CD4-positive, alpha-beta T cell treated with Interleukin-2 at 100 ng/mL for 4 hours (primary cell): ENCODE measurements around the gene KRT12.

Experiments
- DNase-seq: peaks from one replicate; pipeline ENCODE4 v3.0.0-alpha.2; 2020; ENCODE audit warnings: low spot score

KRT12 gene

DNA sequence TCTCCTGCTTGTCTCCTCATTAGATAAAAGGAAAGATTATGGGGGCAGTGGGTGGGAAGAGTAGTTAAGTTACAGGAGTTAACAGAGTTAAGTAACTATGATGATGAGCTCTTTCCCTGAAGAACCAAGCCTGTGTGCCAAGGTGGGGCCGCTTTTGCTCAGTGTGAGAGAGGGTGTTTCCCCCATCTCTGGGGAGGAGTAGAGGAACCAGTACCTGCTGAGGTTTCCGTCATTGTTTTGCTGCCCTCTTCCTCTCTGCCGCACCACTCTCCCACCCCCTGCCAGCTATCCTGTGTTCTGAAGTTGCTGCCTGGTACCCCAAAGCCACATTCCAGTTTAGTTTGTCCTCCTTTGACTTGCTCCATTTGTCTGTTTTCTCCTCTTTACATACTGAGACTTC is 23.8 kb downstream of the KRT12 start:
- DNase-seq: no peak

DNA sequence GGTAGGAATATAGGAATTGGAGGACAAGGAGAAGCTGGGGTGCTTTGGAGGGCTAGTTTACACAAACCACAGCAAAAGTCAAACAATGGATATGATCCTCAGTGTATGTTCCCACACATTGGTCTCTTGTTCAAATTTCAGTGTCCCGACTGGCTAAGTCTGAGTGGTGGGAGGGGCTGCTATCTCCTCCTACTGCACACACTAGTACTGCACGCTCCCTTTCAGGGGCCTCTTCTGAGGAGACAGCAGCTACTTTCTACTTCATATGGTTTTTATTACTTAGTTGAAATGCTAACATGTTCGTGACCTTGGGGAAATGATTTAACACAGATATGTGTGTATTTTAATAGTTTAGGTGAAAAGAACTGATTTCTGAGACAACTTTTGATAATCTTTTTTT is 25.8 kb downstream of the KRT12 start:
- no peak for DNase-seq

DNA sequence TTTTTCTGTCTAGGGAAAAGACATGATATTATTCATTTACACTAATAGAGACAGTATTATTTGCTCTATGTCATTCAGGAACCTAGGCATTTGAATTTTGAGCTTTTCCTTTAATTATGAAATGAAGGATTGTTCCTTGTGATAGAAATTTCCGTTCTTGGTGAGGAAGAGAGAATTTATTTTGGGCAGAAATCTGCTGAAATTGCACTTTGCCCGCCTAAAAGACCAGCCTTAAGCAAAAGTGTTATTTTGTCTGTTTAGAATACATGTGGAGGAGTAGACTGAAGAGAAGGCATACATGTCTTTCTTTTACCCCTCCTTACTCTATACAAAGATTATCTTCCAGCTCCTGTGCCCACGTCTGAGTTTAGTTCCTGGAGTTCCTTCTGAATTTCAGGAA is 27.8 kb downstream of the KRT12 start:
- DNase-seq: no peak

DNA sequence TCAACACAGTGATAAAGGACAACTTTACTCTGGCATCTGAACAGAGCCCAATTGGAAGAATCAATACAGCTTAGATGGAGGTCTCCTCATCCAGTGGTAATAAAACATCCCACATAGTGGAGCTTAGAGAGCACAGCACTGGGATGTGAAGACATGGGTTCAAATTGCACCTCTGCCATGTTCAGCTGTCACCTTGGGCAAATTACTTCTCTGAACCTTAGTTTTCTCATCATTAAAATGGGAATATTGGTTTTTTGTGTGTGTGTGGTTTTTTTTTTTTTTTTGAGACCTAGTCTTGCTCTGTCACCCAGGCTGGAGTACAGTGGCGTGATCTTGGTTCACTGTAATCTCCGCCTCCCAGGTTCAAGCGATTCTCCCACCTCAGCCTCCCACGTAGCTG is 31.0 kb downstream of the KRT12 start:
- DNase-seq: no peak

DNA sequence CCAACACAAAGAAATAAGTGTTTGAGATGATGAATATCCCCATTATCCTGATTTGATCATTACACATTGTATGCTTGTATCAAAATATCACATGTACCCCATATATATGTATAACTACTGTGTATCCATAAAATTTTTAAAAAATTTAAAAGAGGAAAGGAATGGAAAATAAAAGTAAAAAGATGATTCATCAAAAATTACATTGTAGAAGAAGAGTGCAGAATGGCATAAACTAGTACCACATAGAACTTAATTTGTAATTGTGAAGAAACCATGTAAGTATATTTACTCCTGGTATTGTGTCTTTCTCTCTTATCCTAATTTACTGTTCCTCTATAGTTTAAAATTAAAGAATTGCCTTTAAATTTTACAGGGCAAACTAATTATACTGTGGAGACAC is 33.1 kb downstream of the KRT12 start:
- DNase-seq: no peak

DNA sequence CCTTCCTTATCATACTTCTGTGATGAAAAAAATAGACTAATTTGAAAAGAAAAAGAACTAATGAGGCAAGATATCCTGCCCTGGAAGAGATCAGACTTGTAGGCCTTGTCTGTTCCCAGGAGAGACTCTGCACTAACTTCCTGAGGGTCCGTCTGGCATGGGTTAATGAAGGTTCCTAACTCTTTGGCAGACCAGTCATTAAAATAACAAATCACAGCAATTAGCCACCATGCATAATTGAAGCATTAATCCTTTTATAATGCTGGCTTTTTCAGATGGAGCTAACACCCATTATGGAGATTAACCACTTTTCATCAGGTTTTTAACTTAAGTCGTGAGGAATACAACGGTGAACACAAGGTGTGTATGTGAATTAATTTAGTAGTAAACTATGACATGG is 34.2 kb downstream of the KRT12 start:
- DNase-seq: no peak

DNA sequence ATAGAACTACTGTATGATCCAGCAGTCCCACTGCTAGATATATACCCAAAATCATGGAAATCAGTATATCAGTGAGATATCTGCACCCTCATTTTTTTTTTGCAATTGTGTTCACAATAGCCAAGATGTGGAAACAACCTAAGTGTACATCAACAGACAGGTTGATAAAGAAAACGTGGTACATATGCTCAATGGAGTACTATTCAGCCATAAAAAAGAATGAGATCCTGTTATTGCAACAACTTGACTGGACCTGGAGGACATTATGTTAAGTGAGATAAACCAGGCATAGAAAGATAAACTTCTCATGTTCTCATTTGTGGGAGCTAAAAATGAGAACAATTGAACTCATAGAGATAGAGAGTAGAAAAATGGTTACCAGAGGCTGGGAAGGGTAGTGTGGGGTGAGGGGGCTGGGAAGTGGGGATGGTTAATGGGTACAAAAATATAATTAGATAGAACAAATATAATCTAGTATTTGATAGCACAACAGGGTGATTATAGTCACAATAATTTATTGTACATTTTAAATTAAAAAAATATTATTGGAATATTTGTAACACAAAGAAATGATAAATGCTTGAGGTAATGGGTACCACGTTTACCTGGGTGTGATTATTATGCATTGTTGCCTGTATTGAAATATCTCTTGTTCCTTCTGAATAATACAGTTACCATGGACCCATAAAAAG is 36.8 kb downstream of the KRT12 start:
- DNase-seq: no peak

DNA sequence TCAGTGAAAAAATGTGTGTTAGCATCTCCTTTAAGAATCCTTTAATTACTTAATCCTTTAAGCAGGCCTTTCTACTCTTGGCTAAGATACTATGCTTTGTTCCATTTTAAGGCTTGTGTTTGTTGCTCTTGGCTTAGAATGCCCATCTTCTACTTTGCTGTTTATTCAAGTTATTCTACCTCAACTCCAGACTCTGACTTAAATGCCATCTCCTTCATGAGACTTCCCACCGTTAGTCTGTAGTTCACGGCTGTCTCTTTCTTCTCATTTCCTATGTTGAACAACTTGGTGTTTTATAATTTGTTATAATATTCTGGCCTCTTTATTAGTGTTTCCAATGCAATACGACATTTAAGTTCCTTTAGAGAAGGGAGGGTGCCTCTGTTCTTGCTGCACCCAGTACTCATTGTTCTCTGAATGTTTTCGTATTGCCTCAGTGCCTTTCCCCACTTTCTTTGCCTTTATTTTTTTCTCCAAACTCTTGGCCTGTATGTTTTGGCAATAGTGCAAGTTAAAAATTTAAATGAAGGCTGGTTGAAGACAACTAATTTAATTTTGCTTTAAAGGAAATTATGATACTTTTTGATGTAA is 38.5 kb downstream of the KRT12 start:
- no peak for DNase-seq

DNA sequence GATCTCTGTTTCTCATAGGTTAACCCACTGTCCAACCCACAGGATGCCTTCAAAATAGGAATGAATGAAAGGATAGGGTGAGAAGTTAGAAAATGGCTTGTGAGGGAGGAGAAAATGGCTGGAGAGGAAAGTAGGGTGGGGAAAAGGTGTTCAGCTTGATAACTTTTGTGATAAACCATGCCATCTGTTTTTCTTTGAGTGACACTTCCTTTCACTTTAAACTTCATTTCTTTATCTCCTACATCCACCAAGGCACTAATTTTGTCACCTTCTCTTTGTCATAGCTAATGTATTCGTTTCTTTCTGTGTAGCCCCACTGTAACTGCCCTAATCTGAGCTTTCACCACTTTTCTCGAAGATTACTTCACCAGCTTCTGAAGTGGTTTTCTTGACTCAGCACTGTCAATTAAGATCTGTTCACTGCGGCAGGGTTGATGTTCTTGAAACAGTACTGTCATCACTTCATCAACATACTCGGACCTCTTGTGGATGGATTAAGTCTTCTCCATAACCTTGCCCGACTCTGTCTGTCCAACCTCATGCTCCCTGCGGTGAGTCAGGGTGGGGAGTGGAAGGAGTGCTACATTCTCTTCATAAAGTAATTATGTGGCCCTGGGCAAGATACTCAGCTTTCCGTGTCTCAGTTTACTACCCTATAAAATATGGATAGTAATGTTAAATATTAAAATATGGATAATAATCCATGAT is 39.1 kb downstream of the KRT12 start:
- DNase-seq: no peak

DNA sequence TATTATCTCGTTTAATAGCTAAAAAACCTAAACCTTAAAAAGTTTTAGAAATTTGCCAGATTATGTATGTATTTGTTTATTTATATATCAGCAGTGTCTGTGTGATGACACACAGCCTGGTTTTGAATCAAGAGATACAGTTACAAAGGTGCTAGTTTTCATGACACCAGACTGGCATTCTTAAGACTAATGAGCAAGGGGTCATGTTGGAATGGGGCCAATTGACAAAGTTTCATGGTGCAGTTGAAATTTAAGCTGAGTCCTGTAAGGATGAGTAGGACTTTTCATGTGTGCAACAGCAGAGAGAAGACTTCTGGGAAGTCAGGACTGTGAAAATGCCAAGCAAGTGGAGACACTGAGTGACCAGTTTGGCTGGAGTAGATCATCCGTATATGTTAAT is 41.4 kb downstream of the KRT12 start:
- no peak for DNase-seq

DNA sequence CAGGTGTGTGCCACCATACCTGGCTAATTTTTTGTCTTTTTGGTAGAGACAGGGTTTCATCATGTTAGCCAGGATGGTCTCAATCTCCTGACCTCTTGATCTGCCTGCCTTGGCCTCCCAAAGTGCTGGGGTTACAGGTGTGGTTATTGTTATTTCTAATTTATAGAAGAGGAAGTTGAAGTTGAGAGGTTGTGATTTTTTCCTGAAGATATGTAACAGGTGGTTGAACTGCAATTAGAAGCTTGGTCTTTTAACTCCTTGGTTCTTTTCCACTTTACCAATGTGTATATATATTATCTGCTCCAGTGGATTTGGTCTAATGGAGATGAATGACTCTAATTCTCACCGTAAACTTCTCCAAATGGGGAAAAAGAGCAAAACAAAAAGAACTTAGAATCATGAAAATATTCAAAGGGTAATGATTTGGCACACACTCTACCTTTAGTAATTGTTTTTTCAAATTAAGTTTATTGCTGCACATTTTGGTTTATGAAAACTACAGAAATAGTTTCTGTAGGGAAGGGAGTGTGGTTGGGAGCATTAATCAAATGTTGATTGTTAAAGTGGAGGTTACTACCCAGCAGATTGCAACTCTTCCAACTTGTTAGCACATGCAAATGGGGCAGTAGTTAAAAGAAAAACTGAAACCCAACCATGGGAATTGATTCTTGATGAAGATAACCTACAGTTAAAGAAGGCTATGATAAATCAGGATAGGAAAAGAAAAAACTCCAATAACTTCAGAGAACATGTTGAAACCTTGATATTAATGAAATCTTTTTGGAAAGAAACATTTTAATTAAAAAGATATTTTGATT is 42.8 kb downstream of the KRT12 start:
- no peak for DNase-seq

DNA sequence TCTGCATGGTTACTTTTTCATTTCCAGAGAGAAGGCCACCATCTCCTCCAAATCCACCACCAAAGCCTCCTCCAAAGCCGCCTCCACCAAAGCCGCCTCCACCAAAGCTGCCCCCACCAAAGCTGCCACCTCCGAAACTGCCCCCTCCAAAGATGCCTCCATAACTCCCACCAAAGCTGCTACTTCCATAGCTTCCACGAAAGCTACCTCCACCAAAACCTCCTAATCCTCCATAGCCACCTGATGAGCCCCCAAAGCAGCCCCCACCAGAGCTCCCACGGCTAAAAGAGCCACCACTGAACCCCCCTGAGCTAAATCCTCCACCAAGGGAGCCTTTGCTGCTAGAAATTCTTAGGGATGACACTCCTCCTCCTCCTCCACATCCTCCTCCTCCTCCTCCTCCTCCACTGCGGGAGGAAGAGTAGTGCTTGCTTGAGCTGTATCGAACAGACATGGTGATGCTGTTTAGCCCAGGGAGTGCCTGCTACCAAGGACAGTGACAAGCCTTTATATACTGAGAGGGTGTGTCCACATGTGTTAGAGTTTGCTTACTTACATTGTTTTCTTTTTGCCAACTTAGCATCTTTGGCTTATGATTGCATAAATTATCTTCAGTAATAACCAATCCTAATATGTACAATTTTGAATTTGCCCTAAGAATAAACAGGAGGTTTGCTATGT is 44.8 kb downstream of the KRT12 start, which contains the start of gene KRT10:
KRT10 (minus strand) TSS at position 483 of the 681 bp plus-strand sequence; CDS start at position 454, 29 bp downstream.
- DNase-seq: no peak

DNA sequence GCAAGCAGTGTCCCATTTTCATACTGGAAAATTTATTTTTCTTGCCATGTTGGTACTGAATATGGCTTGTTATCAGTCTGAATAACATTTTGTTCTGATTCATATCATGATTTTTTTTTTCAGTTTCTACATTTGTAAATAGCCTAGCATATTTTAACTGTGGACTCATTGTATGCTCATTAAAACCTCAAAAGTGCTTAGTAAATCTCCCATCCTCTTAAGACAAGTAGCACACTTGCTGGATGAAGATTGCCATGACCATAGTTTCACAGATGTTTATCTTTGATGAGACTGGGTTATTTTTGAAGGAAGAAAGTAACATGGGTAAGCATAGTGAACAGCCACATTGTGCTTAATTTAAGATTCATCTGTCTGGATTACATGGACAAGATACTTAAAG is 45.5 kb downstream of the KRT12 start:
- DNase-seq: no peak

DNA sequence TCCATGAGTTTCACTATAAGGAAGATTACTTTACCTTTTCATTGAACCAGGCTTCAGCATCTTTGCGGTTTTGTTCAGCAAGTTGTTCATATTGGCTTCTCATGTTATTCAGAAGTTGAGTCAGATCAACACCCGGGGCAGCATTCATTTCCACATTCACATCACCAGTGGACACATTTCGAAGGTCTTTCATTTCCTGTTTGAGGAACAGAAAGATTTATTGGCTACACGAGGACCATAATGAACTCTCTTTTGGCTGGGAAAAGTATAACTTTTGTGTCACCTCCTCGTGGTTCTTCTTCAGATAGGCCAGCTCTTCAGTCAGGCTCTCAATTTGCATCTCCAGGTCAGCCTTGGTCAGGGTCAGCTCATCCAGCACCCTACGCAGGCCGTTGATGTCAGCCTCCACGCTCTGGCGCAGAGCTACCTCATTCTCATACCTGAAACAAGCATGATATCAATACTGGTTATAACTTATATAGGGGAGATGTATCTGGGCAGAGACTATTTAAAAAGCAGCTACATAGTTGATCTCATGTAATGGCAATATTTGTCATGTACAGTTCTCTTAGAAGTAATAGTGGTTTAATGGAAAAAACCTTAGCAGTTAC is 46.7 kb downstream of the KRT12 start:
- no peak for DNase-seq

DNA sequence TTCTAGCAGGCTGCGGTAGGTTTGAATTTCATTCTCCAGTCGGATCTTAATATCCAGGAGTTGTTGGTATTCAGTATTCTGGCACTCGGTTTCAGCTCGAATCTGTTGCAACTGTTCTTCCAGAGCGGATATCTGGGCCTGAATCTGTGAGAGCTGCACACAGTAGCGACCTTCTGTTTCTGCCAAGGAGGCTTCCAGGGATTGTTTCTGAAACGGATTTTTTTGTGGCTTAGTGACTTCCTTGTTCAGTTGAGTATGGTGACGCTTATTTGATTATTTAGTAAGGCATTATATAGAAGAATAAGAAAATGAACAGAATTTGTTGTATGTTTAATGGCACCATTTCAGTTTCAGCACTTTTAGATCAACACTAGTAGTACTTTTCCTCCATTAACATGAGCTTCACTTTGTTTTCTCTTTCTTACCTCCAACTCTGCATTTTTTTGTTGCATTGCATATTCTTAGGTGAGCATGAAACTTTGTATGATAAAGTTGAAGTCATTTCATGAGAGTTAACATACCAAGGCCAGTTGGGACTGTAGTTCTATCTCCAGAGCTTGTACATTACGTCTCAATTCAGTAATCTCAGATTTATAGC is 47.4 kb downstream of the KRT12 start:
- no peak for DNase-seq

DNA sequence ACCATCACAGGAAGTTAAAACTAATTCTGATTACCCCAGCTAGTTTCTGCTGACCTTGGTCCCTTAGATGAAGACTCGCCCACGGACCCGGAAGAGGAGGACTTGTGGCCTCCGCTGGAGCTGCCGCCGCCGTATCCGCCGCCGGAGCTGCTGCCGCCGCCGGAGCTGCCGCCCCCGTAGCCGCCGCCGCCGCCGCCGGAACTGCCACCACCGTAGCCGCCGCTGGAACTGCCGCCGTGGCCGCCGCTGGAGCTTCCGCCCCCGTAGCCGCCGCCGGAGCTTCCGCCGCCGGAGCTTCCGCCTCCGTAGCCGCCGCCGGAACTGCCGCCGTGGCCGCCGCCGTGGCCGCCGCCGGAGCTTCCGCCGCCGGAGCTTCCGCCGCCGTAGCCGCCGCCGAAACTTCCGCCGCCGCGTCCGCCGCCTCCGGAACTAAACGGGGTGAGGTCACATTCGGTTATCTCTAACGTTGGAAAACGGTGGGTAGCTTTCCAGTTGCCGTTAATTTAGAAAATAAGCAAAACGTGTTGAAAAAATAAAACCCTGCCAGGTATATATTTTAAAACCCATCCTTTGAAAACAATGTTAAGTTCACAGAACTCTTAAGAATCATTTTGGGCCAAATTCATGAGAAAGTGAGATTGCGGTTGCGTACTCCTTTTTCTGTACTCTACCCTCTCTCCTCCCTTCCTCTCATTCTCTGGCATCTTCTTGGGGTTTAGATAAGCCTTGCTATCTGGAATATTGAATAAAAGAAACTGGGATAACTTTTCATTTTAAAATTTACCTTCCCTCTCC is 48.1 kb downstream of the KRT12 start:
- DNase-seq: peak; percentile 85

DNA sequence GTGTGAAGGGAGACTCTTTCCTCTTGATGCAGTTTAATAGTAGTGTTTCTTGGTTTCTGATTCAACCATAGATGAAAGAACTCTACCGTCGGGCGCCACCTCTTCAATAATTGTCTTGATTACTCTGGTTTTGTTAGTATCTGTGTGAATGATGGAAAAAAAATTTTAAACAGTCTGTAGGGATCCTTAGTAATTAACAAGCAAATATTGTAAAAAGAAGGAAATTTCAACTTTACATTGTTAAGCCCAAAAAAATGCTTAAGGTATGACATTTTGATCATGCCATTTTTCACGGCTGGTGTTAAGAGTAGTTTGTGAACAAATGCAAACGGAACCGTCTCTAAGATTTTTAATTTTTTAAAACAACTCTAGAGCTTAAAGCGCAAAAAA is 48.7 kb downstream of the KRT12 start:
- DNase-seq: no peak

DNA sequence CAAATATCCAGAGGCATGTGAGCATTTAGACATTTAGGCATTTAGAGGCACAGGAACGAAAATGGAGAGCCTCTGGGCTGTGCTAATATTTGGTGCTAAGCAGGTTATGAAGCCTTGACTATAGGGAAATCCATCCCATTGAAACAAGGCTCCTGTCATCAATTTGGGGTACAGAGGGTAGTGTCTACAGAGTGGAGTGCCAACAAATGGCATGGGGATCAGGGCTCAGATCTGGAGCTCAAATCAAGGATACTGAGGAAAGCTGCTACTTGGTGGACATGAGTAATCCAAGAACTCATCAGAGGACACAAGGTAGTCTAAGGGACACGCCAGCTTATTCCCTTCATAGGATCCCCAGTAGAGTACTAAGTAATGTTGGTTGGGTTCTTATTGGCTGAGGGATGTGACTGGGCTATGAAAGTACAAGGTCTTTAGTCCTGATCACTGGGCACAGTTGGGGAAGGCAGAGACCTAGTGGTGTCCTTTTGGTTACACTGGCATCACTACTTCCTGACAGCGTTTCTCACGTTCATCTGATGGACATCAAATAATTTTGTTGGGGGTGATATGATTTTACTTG is 49.8 kb downstream of the KRT12 start:
- no peak for DNase-seq

DNA sequence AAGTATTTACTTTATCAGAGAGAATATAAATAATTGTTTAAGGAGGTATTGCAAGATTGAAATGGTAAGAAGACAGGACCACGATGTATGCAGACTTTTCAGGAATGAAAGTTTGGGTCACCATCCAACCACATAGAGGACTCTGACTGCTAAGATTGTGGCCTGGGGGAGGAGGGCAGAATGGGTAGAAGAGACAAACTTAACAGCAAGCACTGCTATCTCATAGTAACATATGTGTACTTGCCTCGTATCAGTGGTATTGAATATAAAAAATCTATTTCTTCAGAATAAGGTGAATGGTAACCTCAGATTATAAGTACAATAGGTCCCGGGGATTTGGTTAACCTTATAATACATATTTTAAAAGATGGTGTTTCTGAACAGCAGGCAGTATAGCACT is 50.5 kb downstream of the KRT12 start:
- DNase-seq: no peak

DNA sequence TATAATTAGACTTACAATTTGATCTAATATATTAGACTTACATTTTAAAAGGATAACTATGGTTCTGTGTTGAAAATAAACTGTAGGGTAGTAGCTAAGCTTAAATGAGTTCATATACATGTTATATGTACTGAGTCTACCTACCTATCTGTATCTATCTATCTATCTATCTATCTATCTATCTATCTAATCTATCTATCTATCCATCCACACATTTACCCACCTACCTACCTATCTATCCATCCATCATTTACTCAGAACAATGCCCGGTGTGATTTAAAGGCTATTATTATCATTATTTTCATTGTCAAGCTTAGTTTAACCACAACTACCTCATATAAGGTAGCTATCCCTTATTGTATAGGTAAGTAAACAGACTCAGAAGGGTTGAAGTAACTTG is 51.6 kb downstream of the KRT12 start:
- DNase-seq: no peak
